Left lung (tissue), 14 donors: ENCODE results near the gene HLA-DQA2. TPM values are rescaled to one million over a fixed set of nuclear protein-coding genes. Genes with fewer than 3 reads are reported as not detected.
A peak's percentile ranks its signal among the peaks of the same experiment; 100 is the strongest.

Source experiments
- ATAC-seq: fragments of 200-7000 bp; cut with Tn5 transposase; one replicate; pipeline ENCODE4 v1.9.1; 2020; ENCODE audit warnings: moderate library complexity
- DNase-seq, 4 donors: peaks; one replicate each; pipeline ENCODE4 v3.0.0-alpha.2; 2013 to 2020
- H3K27ac ChIP-seq, 2 donors: fragments of 200-600 bp; sonication (generic) in 1 of 2; one replicate each; pipeline versions ENCODE4 v1.5.0 to v1.8.0; 2020 to 2021
- H3K27me3 ChIP-seq, 2 donors: fragments of 200-600 bp; sonication (generic) in 1 of 2; one replicate each; pipeline versions ENCODE4 v1.5.0 to v1.8.0; 2020 to 2021
- H3K36me3 ChIP-seq, 2 donors: fragments of 200-600 bp; sonication (generic) in 1 of 2; one replicate each; pipeline versions ENCODE4 v1.5.0 to v1.8.0; 2020 to 2021
- H3K4me1 ChIP-seq, 2 donors: fragments of 200-600 bp; one replicate each; pipeline ENCODE4 v1.8.0; 2021
- H3K4me3 ChIP-seq, 2 donors: fragments of 200-600 bp; sonication (generic) in 1 of 2; one replicate each; pipeline versions ENCODE4 v1.5.0 to v1.8.0; 2020 to 2021; ENCODE audit warnings: mild to moderate bottlenecking in 1 of 2
- H3K9me3 ChIP-seq, 2 donors: fragments of 200-600 bp; sonication (generic) in 1 of 2; one replicate each; pipeline versions ENCODE4 v1.5.0 to v1.8.0; 2020 to 2021
- intact Hi-C, 2 donors: fragments of 100-400 bp; cut with DNase I; formaldehyde crosslinking; loops; one replicate each; pipeline versions ENCODE4 v1.11.2 to v1.14.2; 2022
- long read RNA-seq, 12 donors: library from polyadenylated mRNA in 2 of 12; unstranded in 2 of 12; transcript quantifications; one replicate each; pipeline ENCODE4 v2.0.0 and lab custom pipeline, GENCODE V29; 2019 to 2026
- polyA plus RNA-seq, 6 donors: library from polyadenylated mRNA; unstranded; fragments of 120-200 nt; gene quantifications; one replicate each; pipeline ENCODE4 v1.2.1, GENCODE V29; 2013; ENCODE audit not compliant: insufficient read length in 6 of 6
- total RNA-seq, 2 donors: library from RNA; stranded (reverse); fragmentation: NEBNext Ultra II Directional; extraction: Animal tissue kit (Norgen Biotek cat#: 25700); gene quantifications; one replicate each; pipeline ENCODE4 v1.2.1, GENCODE V29; 2021
- TF ChIP-seq, protein P1 (sequence below), 2 donors: fragments of 200-600 bp; sonication (generic) in 1 of 2; IDR thresholded peaks; one replicate each; pipeline versions ENCODE4 v1.5.0 to v1.8.0; 2021; ENCODE audit warnings: antibody characterized with exemption in 2 of 2
- donor health status: DM: no; HTN: yes; CAD: no.
- donor health status: DM: no; HTN: no; CAD: no.

Gene HLA-DQA2
- 1 to 10 TPM in 1 of 2 donors, under 1 TPM in 1; 0.37 to 7.0 TPM for total RNA-seq
- polyA plus RNA-seq = 1 to 10 TPM in 4 of 6 donors, under 1 TPM in 2; 0.57 to 2.2 (median 1.4) TPM
- long read RNA-seq, donor 1 = 0 reads
- long read RNA-seq, donor 2 = 0 reads
- long read RNA-seq, donor 3 = 0 reads
- long read RNA-seq, donor 4 = 0 reads
- long read RNA-seq, donor 5 = 0 reads
- long read RNA-seq, donor 6 = 0 reads
- long read RNA-seq, donor 7 = 0 reads
- long read RNA-seq, donor 8 = 0 reads
- long read RNA-seq, donor 9 = 0 reads
- long read RNA-seq, donor 10 = 0 reads
- long read RNA-seq, donor 11 = 0 reads
- long read RNA-seq, donor 12 = 0 reads

DNA sequence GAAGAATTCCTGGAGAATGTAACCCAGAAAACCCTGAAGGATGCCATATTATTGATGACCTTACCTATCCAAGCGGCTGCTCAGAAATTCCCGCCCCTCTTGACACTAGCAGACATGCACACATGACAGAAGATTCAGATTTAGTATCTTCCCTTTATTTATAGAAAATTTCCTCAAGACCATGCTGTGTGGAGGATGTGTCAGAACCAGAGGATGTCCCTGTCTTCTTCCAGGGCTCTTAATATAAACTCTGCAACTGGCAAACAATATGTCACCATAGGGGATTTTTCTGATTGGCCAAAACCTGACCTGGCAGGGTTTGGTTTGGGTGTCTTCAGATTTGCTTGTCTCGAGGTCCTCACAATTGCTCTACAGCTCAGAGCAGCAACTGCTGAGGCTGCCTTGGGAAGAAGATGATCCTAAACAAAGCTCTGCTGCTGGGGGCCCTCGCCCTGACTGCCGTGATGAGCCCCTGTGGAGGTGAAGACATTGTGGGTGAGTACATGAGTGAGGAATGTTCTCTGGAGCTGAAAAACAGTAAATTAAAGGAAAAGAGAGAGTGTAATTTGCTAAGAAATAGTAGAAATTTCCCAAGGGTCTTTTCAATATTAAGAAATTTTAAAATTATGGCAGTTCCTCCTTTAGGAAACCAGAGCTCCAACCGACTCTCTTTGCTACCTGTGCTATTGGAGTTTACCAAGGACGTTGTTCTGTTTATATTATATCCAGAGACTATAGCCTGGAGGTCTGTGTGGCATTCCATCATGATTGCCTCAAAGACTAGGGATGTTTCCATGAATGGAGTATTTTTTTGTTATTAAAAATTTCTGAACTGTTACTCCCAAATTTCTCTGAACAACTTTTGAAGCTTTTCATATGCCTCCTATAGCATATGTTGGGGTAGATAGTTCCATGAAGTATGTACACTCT is at the start of gene HLA-DQA2:
TSS of gene HLA-DQA2 (plus strand) at position 361 of the 930 bp plus-strand sequence. CDS start at position 414, 53 bp downstream.
- Histone ChIP-seq H3K4me3 (no peak within 1 kb of the TSS), H3K36me3 (no peaks in the 10 kb centered on the region), H3K27ac (no peak within 1 kb of the TSS), H3K27me3 (peaks cover 0 to 8% of the 10 kb centered on the region in 2 donors), H3K4me1 (no peaks in the 10 kb centered on the region), H3K9me3 (no peaks in the 10 kb centered on the region)
- DNase-seq (no peak), ATAC-seq (no peak)
- intact Hi-C loops = no loop called here
- TF ChIP-seq, protein P1, sequence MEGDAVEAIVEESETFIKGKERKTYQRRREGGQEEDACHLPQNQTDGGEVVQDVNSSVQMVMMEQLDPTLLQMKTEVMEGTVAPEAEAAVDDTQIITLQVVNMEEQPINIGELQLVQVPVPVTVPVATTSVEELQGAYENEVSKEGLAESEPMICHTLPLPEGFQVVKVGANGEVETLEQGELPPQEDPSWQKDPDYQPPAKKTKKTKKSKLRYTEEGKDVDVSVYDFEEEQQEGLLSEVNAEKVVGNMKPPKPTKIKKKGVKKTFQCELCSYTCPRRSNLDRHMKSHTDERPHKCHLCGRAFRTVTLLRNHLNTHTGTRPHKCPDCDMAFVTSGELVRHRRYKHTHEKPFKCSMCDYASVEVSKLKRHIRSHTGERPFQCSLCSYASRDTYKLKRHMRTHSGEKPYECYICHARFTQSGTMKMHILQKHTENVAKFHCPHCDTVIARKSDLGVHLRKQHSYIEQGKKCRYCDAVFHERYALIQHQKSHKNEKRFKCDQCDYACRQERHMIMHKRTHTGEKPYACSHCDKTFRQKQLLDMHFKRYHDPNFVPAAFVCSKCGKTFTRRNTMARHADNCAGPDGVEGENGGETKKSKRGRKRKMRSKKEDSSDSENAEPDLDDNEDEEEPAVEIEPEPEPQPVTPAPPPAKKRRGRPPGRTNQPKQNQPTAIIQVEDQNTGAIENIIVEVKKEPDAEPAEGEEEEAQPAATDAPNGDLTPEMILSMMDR (IDR thresholded peaks at IDR 0.05) = no peak

DNA sequence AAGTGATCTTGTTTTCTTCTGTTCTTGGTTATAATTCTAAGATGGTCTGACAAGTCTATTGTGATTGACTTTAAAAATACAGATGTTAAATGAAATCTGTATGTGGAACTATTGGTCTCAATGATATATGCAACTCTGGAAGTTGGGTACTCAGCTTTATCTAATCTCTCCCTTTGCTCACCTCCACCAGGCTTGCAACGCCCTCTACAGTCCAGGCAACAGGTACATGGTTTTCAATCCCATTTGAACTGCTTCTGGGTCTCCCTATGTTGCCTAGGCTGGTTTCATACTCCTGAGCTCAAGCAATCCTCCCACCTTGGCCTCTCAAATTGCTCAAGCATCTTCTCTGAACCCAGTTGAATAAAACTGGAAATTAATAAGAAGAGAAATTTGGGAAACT is 49.2 kb upstream of the HLA-DQA2 start:
- Histone ChIP-seq H3K27me3 (no peaks in the 10 kb centered on the region), H3K4me3 (no peak overlapping the region), H3K4me1 (no peaks in the 10 kb centered on the region), H3K36me3 (no peaks in the 10 kb centered on the region), H3K27ac (no peak overlapping the region), H3K9me3 (no peaks in the 10 kb centered on the region)
- TF ChIP-seq, protein P1 (IDR thresholded peaks at IDR 0.05) = peak; percentile 29 to 31
- peak in 2 of 4 donors; percentile 7 to 40 for DNase-seq
- intact Hi-C loops = no loop called here
- ATAC-seq = peak; percentile 93

DNA sequence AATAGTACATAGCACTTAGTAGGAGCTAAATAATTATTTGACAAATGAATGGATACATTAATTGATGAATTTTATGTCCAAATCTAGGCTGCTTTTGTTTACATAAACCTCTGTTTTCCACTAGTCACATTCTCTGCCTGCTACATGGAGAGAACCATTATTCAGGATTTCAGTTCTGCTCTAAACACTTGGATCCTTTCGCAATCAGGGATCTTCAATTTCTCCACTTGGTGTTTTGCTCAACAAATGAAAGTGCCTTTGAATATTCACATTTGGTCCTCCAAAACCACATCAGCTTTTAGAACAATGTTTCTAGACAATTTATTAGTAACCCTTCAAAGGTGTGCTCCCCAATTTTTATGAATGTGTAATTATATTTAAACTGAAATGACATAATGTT is 44.2 kb upstream of the HLA-DQA2 start:
- no peaks in the 10 kb centered on the region for H3K9me3 ChIP-seq
- TF ChIP-seq, protein P1 (IDR thresholded peaks at IDR 0.05) = no peak
- H3K4me1 ChIP-seq = peaks cover 0 to 6% of the 10 kb centered on the region in 2 donors
- no peaks in the 10 kb centered on the region for H3K36me3 ChIP-seq
- no peak overlapping the region for H3K27ac ChIP-seq
- H3K27me3 ChIP-seq = no peaks in the 10 kb centered on the region
- intact Hi-C loops = no loop called here
- DNase-seq (no peak), ATAC-seq (no peak)
- no peak overlapping the region for H3K4me3 ChIP-seq

DNA sequence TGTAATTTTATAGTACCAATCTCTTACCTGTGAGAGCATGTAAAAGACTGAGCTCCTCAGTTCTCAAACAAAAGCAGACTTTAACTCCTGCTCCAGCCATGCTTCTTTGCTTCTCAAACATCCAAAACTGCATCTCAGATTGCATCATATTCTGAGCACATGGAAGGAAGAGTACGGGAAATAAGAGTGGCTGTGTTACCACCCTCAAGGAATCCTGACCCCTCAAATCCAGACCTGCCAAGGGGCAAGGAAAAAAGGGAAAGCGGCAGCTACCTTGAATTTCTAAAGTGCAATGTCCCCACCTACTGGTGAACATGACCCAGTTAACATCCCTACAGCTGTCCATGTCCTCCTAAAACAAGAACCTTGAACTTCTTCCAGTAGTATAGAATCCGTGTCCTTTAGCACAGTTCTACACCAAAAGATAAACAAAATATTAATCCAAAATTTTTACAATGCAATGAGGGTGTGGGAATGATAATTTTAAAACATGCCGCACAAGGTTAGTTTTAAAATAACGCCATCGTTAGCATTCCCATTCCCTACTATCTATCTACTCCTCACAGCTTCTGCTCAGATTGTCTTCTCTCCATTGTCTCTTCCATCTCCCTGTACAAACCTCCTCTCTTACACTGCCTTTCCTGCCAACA is 40.7 kb upstream of the HLA-DQA2 start:
- peaks cover 0 to 6% of the 10 kb centered on the region in 2 donors for H3K4me1 ChIP-seq
- H3K36me3 ChIP-seq = no peaks in the 10 kb centered on the region
- peak; percentile 97 for ATAC-seq
- DNase-seq = peak in 2 of 4 donors; percentile 42 to 71
- no peaks in the 10 kb centered on the region for H3K9me3 ChIP-seq
- no peaks in the 10 kb centered on the region for H3K27me3 ChIP-seq
- TF ChIP-seq, protein P1 (IDR thresholded peaks at IDR 0.05) = peak; percentile 53 to 68
- intact Hi-C loops = loop anchor here in 1 of 2 donors (5.0 kb wide), 1 partner anchor 268 kb away; no protein-coding TSS in a partner anchor
- H3K4me3 ChIP-seq = no peak overlapping the region
- H3K27ac ChIP-seq = no peak overlapping the region
